Measurements from ENCODE around the gene DHRS4. TPM values are rescaled to one million over a fixed set of nuclear protein-coding genes. Genes with fewer than 3 reads are reported as not detected.
A peak's percentile ranks its signal among the peaks of the same experiment; 100 is the strongest.
"Not testable (repeated sequence)": the region's sequence is repeated elsewhere in the genome, so short reads cannot be mapped to it uniquely, and the experiment has no call there.

Gene DHRS4
- polyA plus RNA-seq, 10 donors: 10.4 to 29.7 (median 20.1) TPM

- not testable (repeated sequence) for DNase-seq
Measured at GRCh38 chr14:23977208-23977607, 23.6 kb downstream of the DHRS4 start.

GRCh38 chr14:23981951-23982813 is 28.6 kb downstream of the DHRS4 start:
- DNase-seq: not testable (repeated sequence)

- peak in 2 of 3 donors; percentile 63 to 86 for DNase-seq
Measured at GRCh38 chr14:23984891-23985602, 31.5 kb downstream of the DHRS4 start.

- DNase-seq: peak in 1 of 3 donors; percentile 17
Measured at GRCh38 chr14:23988223-23988606, 34.6 kb downstream of the DHRS4 start.

GRCh38 chr14:23988607-23989363 is 35.2 kb downstream of the DHRS4 start, which contains the start of gene DHRS4L2:
TSS of gene DHRS4L2 (plus strand) at chr14:23988929. CDS start at chr14:23988948, 19 bp downstream.
- peak; percentile 46 to 85 (median 60) for DNase-seq

- peak in 1 of 3 donors; percentile 11 for DNase-seq
Measured at GRCh38 chr14:23989734-23990445, 36.3 kb downstream of the DHRS4 start.

GRCh38 chr14:23990961-23991360 is 37.4 kb downstream of the DHRS4 start:
- DNase-seq: peak in 1 of 3 donors; percentile 8

GRCh38 chr14:23993042-23993441 is 39.5 kb downstream of the DHRS4 start:
- DNase-seq: not testable (repeated sequence)

GRCh38 chr14:23996009-23996408 is 42.4 kb downstream of the DHRS4 start:
- not testable (repeated sequence) for DNase-seq

- DNase-seq: not testable (repeated sequence)
Measured at GRCh38 chr14:23996825-23997224, 43.3 kb downstream of the DHRS4 start.

GRCh38 chr14:23999640-24000039 is 46.1 kb downstream of the DHRS4 start:
- not testable (repeated sequence) for DNase-seq

- DNase-seq: not testable (repeated sequence)
Measured at GRCh38 chr14:24001078-24001477, 47.5 kb downstream of the DHRS4 start.

GRCh38 chr14:24001679-24002078 is 48.1 kb downstream of the DHRS4 start:
- not testable (repeated sequence) for DNase-seq

GRCh38 chr14:24006471-24006816 is 52.9 kb downstream of the DHRS4 start:
- DNase-seq: not testable (repeated sequence)

GRCh38 chr14:24006817-24007652 is 53.5 kb downstream of the DHRS4 start:
- peak in 2 of 3 donors; percentile 47 to 75 for DNase-seq

GRCh38 chr14:24011051-24011450 is 57.5 kb downstream of the DHRS4 start:
- no peak for DNase-seq

GRCh38 chr14:24012726-24013273 is 59.2 kb downstream of the DHRS4 start:
- DNase-seq: not testable (repeated sequence)

- DNase-seq: peak; percentile 63 to 81 (median 75)
Measured at GRCh38 chr14:24013654-24014514, 60.3 kb downstream of the DHRS4 start.

- not testable (repeated sequence) for DNase-seq
Measured at GRCh38 chr14:24015745-24016144, 62.2 kb downstream of the DHRS4 start.
